Osteoblast (primary cell): ENCODE data around the gene ECEL1. TPM values are rescaled to one million over a fixed set of nuclear protein-coding genes. Genes with fewer than 3 reads are reported as not detected.
A peak's percentile ranks its signal among the peaks of the same experiment; 100 is the strongest.

Experiments used
- DNase-seq: peaks from one replicate; pipeline ENCODE4 v3.0.0; 2011; ENCODE audit warnings: low spot score, mixed read lengths; ENCODE audit not compliant: insufficient read length; ENCODE audit errors: missing footprints
- H2AFZ ChIP-seq: 2 replicates; pipeline ENCODE4 v1.6.0; 2011; ENCODE audit warnings: mild to moderate bottlenecking, low read length
- H3K27ac ChIP-seq: 2 replicates; pipeline ENCODE4 v1.5.1; 2011; ENCODE audit warnings: mild to moderate bottlenecking, low read depth, low read length, moderate library complexity
- H3K27me3 ChIP-seq: 2 replicates; pipeline ENCODE4 v1.6.0; 2012; ENCODE audit warnings: mild to moderate bottlenecking, control low read depth, inconsistent platforms, low read length, moderate library complexity; ENCODE audit not compliant: insufficient read depth
- H3K36me3 ChIP-seq: 2 replicates; pipeline ENCODE4 v1.5.1; 2011; ENCODE audit warnings: mild to moderate bottlenecking, low read length, control low read depth, moderate library complexity; ENCODE audit not compliant: insufficient read depth
- H3K4me1 ChIP-seq: 2 replicates; pipeline ENCODE4 v1.5.1; 2011; ENCODE audit warnings: mild to moderate bottlenecking, low read length, control low read depth, moderate library complexity; ENCODE audit not compliant: insufficient read depth
- H3K4me2 ChIP-seq: 2 replicates; pipeline ENCODE4 v1.6.0; 2011; ENCODE audit warnings: mild to moderate bottlenecking, low read length; ENCODE audit not compliant: insufficient read depth
- H3K4me3 ChIP-seq: fragments of 200-600 bp; sonication (generic); 3 replicates; pipeline ENCODE4 v1.5.1; 2012; ENCODE audit warnings: mild to moderate bottlenecking, low read length, inconsistent platforms; ENCODE audit not compliant: insufficient read depth
- H3K79me2 ChIP-seq: 2 replicates; pipeline ENCODE4 v1.6.0; 2012; ENCODE audit warnings: mild to moderate bottlenecking, low read length, control low read depth, inconsistent platforms; ENCODE audit not compliant: insufficient read depth
- H3K9me3 ChIP-seq: 2 replicates; pipeline ENCODE4 v1.5.1; 2011; ENCODE audit warnings: low read depth, low read length, control low read depth
- H4K20me1 ChIP-seq: 2 replicates; pipeline ENCODE4 v1.6.0; 2012; ENCODE audit warnings: mild to moderate bottlenecking, low read length, control low read depth; ENCODE audit not compliant: insufficient read depth
- CTCF ChIP-seq: IDR thresholded peaks from 2 replicates; pipeline ENCODE4 v1.5.1; 2011; ENCODE audit warnings: mild to moderate bottlenecking, low read depth, low read length, moderate library complexity; ENCODE audit errors: extremely low read depth
- total RNA-seq: library from RNA; depleted of rRNA; stranded (reverse); fragments of >200 nt; gene quantifications from 2 replicates; pipeline ENCODE4 v1.2.3, GENCODE V29; 2012

ECEL1 gene
- total RNA-seq, 1 donor = not detected

DNA sequence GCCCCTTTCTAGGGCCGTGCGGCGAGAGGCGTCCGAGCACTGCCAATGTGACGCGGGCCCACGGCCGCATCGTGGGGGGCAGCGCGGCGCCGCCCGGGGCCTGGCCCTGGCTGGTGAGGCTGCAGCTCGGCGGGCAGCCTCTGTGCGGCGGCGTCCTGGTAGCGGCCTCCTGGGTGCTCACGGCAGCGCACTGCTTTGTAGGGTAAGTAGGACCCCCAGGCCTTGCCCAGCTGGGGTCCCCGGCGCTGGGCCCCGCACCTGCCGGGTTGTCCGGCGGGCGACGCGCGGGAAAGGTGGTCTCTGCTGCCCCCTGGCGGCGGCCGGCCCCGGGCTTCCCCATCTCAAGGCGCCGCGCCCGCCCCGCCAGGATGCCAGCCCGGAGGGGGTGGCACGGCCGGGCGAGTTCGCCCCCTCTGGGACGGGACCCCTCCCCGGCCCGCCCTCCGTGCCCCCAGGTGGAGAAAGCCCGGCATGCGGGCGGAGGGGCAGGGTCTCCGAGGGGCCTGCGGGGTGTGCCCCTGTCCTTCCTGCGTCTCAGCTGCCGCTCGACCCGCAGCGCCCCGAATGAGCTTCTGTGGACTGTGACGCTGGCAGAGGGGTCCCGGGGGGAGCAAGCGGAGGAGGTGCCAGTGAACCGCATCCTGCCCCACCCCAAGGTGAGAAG is 34.5 kb upstream of the ECEL1 start:
- H3K4me1 ChIP-seq = no peaks in the 10 kb centered on the region
- no peak overlapping the region for H2AFZ ChIP-seq
- H3K4me2 ChIP-seq = peak overlapping the region; percentile 18
- no peaks in the 10 kb centered on the region for H3K9me3 ChIP-seq
- peak; percentile 99 for DNase-seq
- H4K20me1 ChIP-seq = peaks cover 4% of the 10 kb centered on the region
- H3K27me3 ChIP-seq = peaks cover 40% of the 10 kb centered on the region
- H3K79me2 ChIP-seq = no peaks in the 10 kb centered on the region
- no peak overlapping the region for H3K4me3 ChIP-seq
- TF ChIP-seq CTCF = peak; percentile 47
- H3K36me3 ChIP-seq = no peaks in the 10 kb centered on the region
- H3K27ac ChIP-seq = no peak overlapping the region

GRCh38 chr2:232521098-232521497 is 33.5 kb upstream of the ECEL1 start:
- Histone ChIP-seq H3K9me3 (no peaks in the 10 kb centered on the region), H2AFZ (no peak overlapping the region), H4K20me1 (peaks cover 4% of the 10 kb centered on the region), H3K36me3 (no peaks in the 10 kb centered on the region), H3K79me2 (no peaks in the 10 kb centered on the region), H3K27me3 (peaks cover 47% of the 10 kb centered on the region), H3K4me3 (no peak overlapping the region), H3K4me1 (no peaks in the 10 kb centered on the region), H3K27ac (no peak overlapping the region), H3K4me2 (no peak overlapping the region)
- TF ChIP-seq CTCF = no peak
- DNase-seq = no peak

DNA sequence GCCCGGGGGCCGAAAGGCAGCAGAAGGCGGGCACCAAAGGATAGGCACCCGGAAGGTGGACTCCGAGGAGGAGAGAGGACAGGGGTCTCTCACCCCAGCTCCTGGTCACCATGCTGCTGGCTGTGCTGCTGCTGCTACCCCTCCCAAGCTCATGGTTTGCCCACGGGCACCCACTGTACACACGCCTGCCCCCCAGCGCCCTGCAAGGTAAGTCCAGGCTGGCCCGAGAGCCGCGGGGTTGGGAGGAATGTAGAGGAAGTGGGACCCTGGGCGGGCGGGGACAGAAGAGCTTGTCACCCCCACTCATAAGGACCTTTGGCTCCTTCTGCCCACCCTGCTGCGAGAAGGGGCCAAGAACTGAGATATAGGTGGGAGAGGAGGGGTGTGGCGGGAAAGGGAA is 32.9 kb upstream of the ECEL1 start:
- Histone ChIP-seq H3K9me3 (no peaks in the 10 kb centered on the region), H3K4me3 (no peak overlapping the region), H3K27ac (no peak overlapping the region), H3K36me3 (no peaks in the 10 kb centered on the region), H3K79me2 (no peaks in the 10 kb centered on the region), H4K20me1 (peaks cover 4% of the 10 kb centered on the region), H3K4me2 (no peak overlapping the region), H3K27me3 (peaks cover 47% of the 10 kb centered on the region), H2AFZ (no peak overlapping the region), H3K4me1 (no peaks in the 10 kb centered on the region)
- no peak for DNase-seq
- TF ChIP-seq CTCF = no peak

GRCh38 chr2:232519581-232520438 is 32.2 kb upstream of the ECEL1 start, which contains the start of gene PRSS56:
Gene PRSS56, plus strand, starts transcription at chr2:232520388. Its CDS starts 211 bp downstream, at chr2:232520599.
- Histone ChIP-seq H3K27ac (no peak within 1 kb of the TSS), H3K4me3 (no peak within 1 kb of the TSS), H2AFZ (no peak within 1 kb of the TSS), H4K20me1 (peaks cover 4% of the 10 kb centered on the region), H3K4me2 (no peak within 1 kb of the TSS), H3K36me3 (no peaks in the 10 kb centered on the region), H3K9me3 (no peaks in the 10 kb centered on the region), H3K4me1 (no peaks in the 10 kb centered on the region), H3K27me3 (peaks cover 51% of the 10 kb centered on the region), H3K79me2 (no peaks in the 10 kb centered on the region)
- DNase-seq = no peak
- TF ChIP-seq CTCF = no peak
